GM12878 (cell line): ENCODE data around the gene AMPD3. TPM values are rescaled to one million over a fixed set of nuclear protein-coding genes. Genes with fewer than 3 reads are reported as not detected.

Source experiments
- ATAC-seq: fragments of 200-7000 bp; cut with Tn5 transposase; 3 replicates; pipeline ENCODE4 v1.9.1; 2020; ENCODE audit warnings: mild to moderate bottlenecking, moderate library complexity
- BruUV-seq: library from RNA; stranded (reverse); fragments of 400-500 nt; replicated peaks from 2 replicates; lab custom pipeline; 2021; lab: Mats Ljungman, UMichigan
- CTCF ChIA-PET: fragments of 300-600 bp; sonication (Branson Sonifier 250); formaldehyde crosslinking; extraction: SDS; loops from one replicate; lab custom pipeline; 2021; ENCODE audit warnings: inconsistent platforms; lab: Yijun Ruan, JAX
- POLR2A ChIA-PET: fragments of 350-600 bp; formaldehyde crosslinking; extraction: SDS; loops from one replicate; lab custom pipeline; 2021; ENCODE audit warnings: inconsistent platforms; lab: Charles Lee
- RAD21 ChIA-PET: fragments of 300-600 bp; sonication (Branson Sonifier 250); formaldehyde crosslinking; loops from one replicate; lab custom pipeline; 2023; ENCODE audit warnings: antibody characterized with exemption; ENCODE audit not compliant: unreplicated experiment; lab: Charles Lee
- SMC1A ChIA-PET: fragments of 300-600 bp; sonication (Branson Sonifier 250); formaldehyde crosslinking; loops from one replicate; lab custom pipeline; 2023; ENCODE audit not compliant: unreplicated experiment, uncharacterized antibody; lab: Charles Lee
- DNase-seq: peaks from one replicate; pipeline ENCODE4 v3.0.0-alpha.2; 2011; ENCODE audit warnings: low read depth, low spot score
- FAIRE-seq: peaks from 3 replicates; lab custom pipeline; 2011; peaks lifted over from hg19 to GRCh38; lab: Jason Lieb, UNC
- H2AFZ ChIP-seq: 2 replicates; pipeline ENCODE4 v1.6.0; 2011; ENCODE audit warnings: low read depth, low read length, control low read depth; ENCODE audit not compliant: control insufficient read depth
- H3K27ac ChIP-seq: 2 replicates; pipeline ENCODE4 v1.5.1; 2011; ENCODE audit warnings: control low read depth; ENCODE audit not compliant: control insufficient read depth, insufficient read depth
- H3K27me3 ChIP-seq, 2 experiments: replicated peaks in 1 of 2; 2 replicates each; pipeline versions ENCODE4 v1.6.0 to v1.6.1; 2011; ENCODE audit warnings: low read length in 1 of 2; ENCODE audit not compliant: control insufficient read depth in 2 of 2, insufficient read depth in 2 of 2
- H3K36me3 ChIP-seq, 2 experiments: 2 replicates each; pipeline ENCODE4 v1.5.1; 2011; ENCODE audit warnings: low read length in 1 of 2; ENCODE audit not compliant: control insufficient read depth in 2 of 2, insufficient read depth in 2 of 2
- H3K4me1 ChIP-seq: 2 replicates; pipeline ENCODE4 v1.6.1; 2011; ENCODE audit warnings: mild to moderate bottlenecking, low read length, moderate library complexity, mixed read lengths; ENCODE audit not compliant: control insufficient read depth, insufficient read depth
- H3K4me2 ChIP-seq: 2 replicates; pipeline ENCODE4 v1.6.0; 2011; ENCODE audit warnings: control low read depth; ENCODE audit not compliant: control insufficient read depth, insufficient read depth
- H3K4me3 ChIP-seq: fragments of 200-600 bp; sonication (generic); 2 replicates; pipeline ENCODE4 v1.5.1; 2016
- H3K79me2 ChIP-seq: 2 replicates; pipeline ENCODE4 v1.6.0; 2011; ENCODE audit warnings: low read length; ENCODE audit not compliant: control insufficient read depth, insufficient read depth
- H3K9ac ChIP-seq: 2 replicates; pipeline ENCODE4 v1.8.0; 2011; ENCODE audit warnings: low read length, control low read depth, mixed read lengths; ENCODE audit not compliant: control insufficient read depth, insufficient read depth
- H3K9me3 ChIP-seq: replicated peaks from 3 replicates; pipeline ENCODE4 v1.5.1; 2011; ENCODE audit warnings: mild to moderate bottlenecking, low read length; ENCODE audit not compliant: control insufficient read depth, insufficient read depth
- H4K20me1 ChIP-seq: 2 replicates; pipeline ENCODE4 v1.6.0; 2011; ENCODE audit not compliant: control insufficient read depth, insufficient read depth
- CHD1 ChIP-seq: IDR thresholded peaks from 2 replicates; pipeline ENCODE4 v1.6.1; 2012; ENCODE audit warnings: low read depth, low read length, improper control_type of control experiment
- EZH2 ChIP-seq: IDR thresholded peaks from 2 replicates; pipeline ENCODE4 v1.6.1; 2012; ENCODE audit warnings: low read depth, mild to moderate bottlenecking, control low read depth, inconsistent platforms, low read length, borderline replicate concordance; ENCODE audit not compliant: control insufficient read depth
- FOXK2 ChIP-seq: fragments of 450-650 bp; IDR thresholded peaks from 2 replicates; pipeline ENCODE4 v1.6.1; 2017; ENCODE audit warnings: mild to moderate bottlenecking, moderate library complexity
- HDAC2 ChIP-seq: fragments of 200-600 bp; sonication (generic); IDR thresholded peaks from 2 replicates; pipeline ENCODE4 v1.6.1; 2017
- HSF1 ChIP-seq: fragments of 150-350 bp; IDR thresholded peaks from 2 replicates; pipeline ENCODE4 v1.6.1; 2014; ENCODE audit warnings: mild to moderate bottlenecking, low read depth, low read length
- LARP7 ChIP-seq: fragments of 450-650 bp; IDR thresholded peaks from 2 replicates; pipeline ENCODE4 v1.6.1; 2017; ENCODE audit warnings: mild to moderate bottlenecking
- MEF2A ChIP-seq: IDR thresholded peaks from 2 replicates; pipeline ENCODE4 v1.6.1; 2011; ENCODE audit warnings: low read depth, mild to moderate bottlenecking, low read length, moderate library complexity; ENCODE audit not compliant: insufficient read depth
- RAD21 ChIP-seq: IDR thresholded peaks from 2 replicates; pipeline ENCODE4 v1.6.1; 2011; ENCODE audit warnings: mild to moderate bottlenecking, low read depth, low read length, moderate library complexity; ENCODE audit not compliant: insufficient read depth
- RB1 ChIP-seq: fragments of 450-650 bp; formaldehyde crosslinking; IDR thresholded peaks from 2 replicates; pipeline ENCODE4 v1.6.1; 2017; ENCODE audit warnings: mild to moderate bottlenecking, borderline replicate concordance
- SIN3A ChIP-seq: IDR thresholded peaks from 2 replicates; pipeline ENCODE4 v1.6.1; 2012; ENCODE audit warnings: low read depth, low read length, improper control_type of control experiment
- SIX5 ChIP-seq: IDR thresholded peaks from 2 replicates; pipeline ENCODE4 v1.6.1; 2011; ENCODE audit warnings: mild to moderate bottlenecking, low read depth, low read length, moderate library complexity; ENCODE audit not compliant: severe bottlenecking
- SMAD5 ChIP-seq: IDR thresholded peaks from 2 replicates; pipeline ENCODE4 v1.6.1; 2016; ENCODE audit warnings: antibody characterized with exemption, low read depth
- SPI1 ChIP-seq: IDR thresholded peaks from 2 replicates; pipeline ENCODE4 v1.6.1; 2011; ENCODE audit warnings: low read depth, mild to moderate bottlenecking, low read length, moderate library complexity, borderline replicate concordance; ENCODE audit not compliant: insufficient read depth
- SUPT20H ChIP-seq: IDR thresholded peaks from 2 replicates; pipeline ENCODE4 v1.6.1; 2011; ENCODE audit warnings: low read depth, mild to moderate bottlenecking, low read length, moderate library complexity, borderline replicate concordance; ENCODE audit not compliant: control insufficient read depth
- USF2 ChIP-seq: IDR thresholded peaks from 2 replicates; pipeline ENCODE4 v1.6.1; 2011; ENCODE audit warnings: low read depth, low read length, improper control_type of control experiment, borderline replicate concordance
- ZNF592 ChIP-seq: fragments of 450-650 bp; IDR thresholded peaks from 2 replicates; pipeline ENCODE4 v1.6.1; 2017; ENCODE audit warnings: mild to moderate bottlenecking, moderate library complexity
- WGBS: methylation state at CpG from one replicate; pipeline ENCODE4 v1.1.6; 2016; ENCODE audit warnings: low lambda C conversion rate; ENCODE audit not compliant: insufficient replicate concordance, insufficient coverage; ENCODE audit errors: missing lambda C conversion rate; 5-methylcytosine and 5-hydroxymethylcytosine counted together
- in situ Hi-C: fragments of 300-500 bp; cut with MboI; formaldehyde crosslinking; loops from 9 replicates; pipeline ENCODE4 v1.14.3; 2018; ENCODE audit warnings: mixed read lengths
- intact Hi-C: fragments of 100-400 bp; cut with micrococcal nuclease; formaldehyde crosslinking; loops from one replicate; pipeline ENCODE4 v1.14.2; 2022; ENCODE audit not compliant: unreplicated experiment
- polyA plus RNA-seq, 11 experiments: library from polyadenylated mRNA; depleted of rRNA in 4 of 11; unstranded in 6 of 11; stranded (reverse) in 5 of 11; fragments of >200 nt; fragmentation: Nextera tagmentation in 4 of 11; fragmentation: Illumina TruSeq in 1 of 11; extraction: Ambion mirVana in 4 of 11; extraction: Trizol in 1 of 11; gene quantifications; 1 replicate in 1 of 11; 2 replicates in 10 of 11; pipeline versions ENCODE4 v1.2.1 to v1.2.3, GENCODE V29; 2011 to 2016; ENCODE audit warnings: inconsistent platforms in 2 of 11, missing spikeins in 2 of 11, low read depth in 1 of 11
- total RNA-seq, 4 experiments: library from RNA; depleted of rRNA in 3 of 4; stranded (reverse); fragments of >200 nt in 3 of 4; fragmentation: Illumina TruSeq in 1 of 4; extraction: Trizol in 1 of 4; gene quantifications; 2 replicates each; pipeline versions ENCODE4 v1.2.1 to v1.2.3, GENCODE V29; 2013 to 2021

Gene AMPD3
- total and polyA plus RNA-seq, 10 of the 15 experiments (the other 5 are each of a cell fraction or from before 2014, with no cell fraction given), result 5.6 to 28.6 (median 15.9) TPM

- BruUV-seq, result no TSS peak
- H3K36me3 ChIP-seq, result peaks cover 0 to 3% of the 10 kb centered on the region in 2 experiments; a peak in 3 of 4 replicates
- CTCF ChIA-PET, result interaction anchor here (1.0 kb wide), 1 partner anchor 68 kb away, joined by 4 read pairs; no protein-coding TSS in a partner anchor
- no peaks in the 10 kb centered on the region for H3K9me3 ChIP-seq
- in situ Hi-C loops, result no loop called here
- H4K20me1 ChIP-seq, result no peaks in the 10 kb centered on the region
- FAIRE-seq, result no peak
- H3K27ac ChIP-seq, result no peak overlapping the region
- no peaks in the 10 kb centered on the region; a peak in 1 of 4 replicates for H3K27me3 ChIP-seq
- POLR2A ChIA-PET, result no interaction called here
- intact Hi-C loops, result no loop called here
- no peak for ATAC-seq
- H3K4me1 ChIP-seq, result no peaks in the 10 kb centered on the region
- 88% methylated on average over 16 of the region's 16 CpGs for WGBS
- SMC1A ChIA-PET, result interaction anchor here (1.5 kb wide), 1 partner anchor 30 kb away, joined by 3 read pairs; no protein-coding TSS in a partner anchor
- RAD21 ChIA-PET, result no interaction called here
- H3K79me2 ChIP-seq, result no peaks in the 10 kb centered on the region
- no peak for DNase-seq
- no peak overlapping the region for H3K4me3 ChIP-seq
- no peak overlapping the region for H2AFZ ChIP-seq
- H3K9ac ChIP-seq, result no peak overlapping the region
- H3K4me2 ChIP-seq, result no peak overlapping the region
- no peak for TF ChIP-seq SMAD5
- no peak for TF ChIP-seq ZNF592
- TF ChIP-seq RAD21, result no peak
- no peak for TF ChIP-seq RB1
- TF ChIP-seq SIN3A, result no peak
- TF ChIP-seq HDAC2, result no peak
- no peak for TF ChIP-seq SUPT20H
- no peak for TF ChIP-seq FOXK2
- TF ChIP-seq SPI1, result no peak
- TF ChIP-seq LARP7, result no peak
- TF ChIP-seq SIX5, result no peak
- TF ChIP-seq MEF2A, result no peak
- no peak for TF ChIP-seq HSF1
- TF ChIP-seq EZH2, result no peak
- no peak for TF ChIP-seq USF2
- TF ChIP-seq CHD1, result no peak
Measured at GRCh38 chr11:10481560-10482349, 26.7 kb downstream of the AMPD3 start.
